ENCODE data around the gene SERPINH1. TPM values are rescaled to one million over a fixed set of nuclear protein-coding genes. Genes with fewer than 3 reads are reported as not detected.

Gene SERPINH1
- total and polyA plus RNA-seq, 4 donors = 112 to 585 (median 287) TPM

DNA sequence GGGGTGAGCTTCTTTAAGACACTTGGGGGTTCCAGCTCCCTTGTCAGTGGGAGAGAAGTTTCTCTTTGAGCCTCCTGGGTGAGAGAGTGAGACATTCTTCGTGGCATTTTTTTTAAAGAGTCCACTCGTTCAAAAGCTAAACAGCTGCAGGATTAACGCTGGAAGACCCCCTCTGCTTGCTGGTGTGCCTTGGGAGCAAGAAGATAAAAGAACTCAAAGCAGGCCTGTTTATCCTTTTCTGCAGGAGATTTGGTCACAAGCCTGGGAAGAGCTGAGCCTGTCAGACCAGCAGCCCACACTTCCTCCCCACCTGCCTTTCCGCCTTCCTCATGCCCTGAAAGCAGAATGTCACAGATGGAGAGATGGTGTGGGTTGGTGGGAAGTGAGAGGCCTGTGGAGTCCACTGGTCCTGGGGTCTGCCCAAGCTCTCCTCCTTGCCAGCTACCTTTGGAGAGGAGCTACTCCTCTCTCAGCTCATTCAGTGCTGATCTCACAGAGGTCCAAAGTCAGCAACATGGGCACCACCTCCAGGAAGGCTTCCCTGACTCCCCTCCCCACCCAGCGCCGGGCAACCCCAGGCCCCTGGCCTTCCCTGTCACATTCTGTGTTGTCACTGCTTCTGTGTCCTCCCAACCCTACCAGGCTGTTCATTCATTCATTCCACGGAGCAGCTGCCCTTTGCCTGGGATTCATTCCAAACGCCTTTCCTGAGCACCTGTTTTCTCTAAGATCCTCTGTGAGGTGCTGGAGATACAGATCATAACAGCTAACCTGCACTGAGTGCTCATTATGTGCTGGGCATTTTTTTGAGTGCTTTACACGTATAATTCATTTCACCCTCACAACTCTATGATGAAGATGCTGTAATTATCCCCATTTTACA lies 43.0 kb upstream of the SERPINH1 start:
- H3K27ac ChIP-seq (ENCODE audit: low read depth in 1 of 2, low read length in 1 of 2) = no peak overlapping the region
- TF ChIP-seq, protein P1, sequence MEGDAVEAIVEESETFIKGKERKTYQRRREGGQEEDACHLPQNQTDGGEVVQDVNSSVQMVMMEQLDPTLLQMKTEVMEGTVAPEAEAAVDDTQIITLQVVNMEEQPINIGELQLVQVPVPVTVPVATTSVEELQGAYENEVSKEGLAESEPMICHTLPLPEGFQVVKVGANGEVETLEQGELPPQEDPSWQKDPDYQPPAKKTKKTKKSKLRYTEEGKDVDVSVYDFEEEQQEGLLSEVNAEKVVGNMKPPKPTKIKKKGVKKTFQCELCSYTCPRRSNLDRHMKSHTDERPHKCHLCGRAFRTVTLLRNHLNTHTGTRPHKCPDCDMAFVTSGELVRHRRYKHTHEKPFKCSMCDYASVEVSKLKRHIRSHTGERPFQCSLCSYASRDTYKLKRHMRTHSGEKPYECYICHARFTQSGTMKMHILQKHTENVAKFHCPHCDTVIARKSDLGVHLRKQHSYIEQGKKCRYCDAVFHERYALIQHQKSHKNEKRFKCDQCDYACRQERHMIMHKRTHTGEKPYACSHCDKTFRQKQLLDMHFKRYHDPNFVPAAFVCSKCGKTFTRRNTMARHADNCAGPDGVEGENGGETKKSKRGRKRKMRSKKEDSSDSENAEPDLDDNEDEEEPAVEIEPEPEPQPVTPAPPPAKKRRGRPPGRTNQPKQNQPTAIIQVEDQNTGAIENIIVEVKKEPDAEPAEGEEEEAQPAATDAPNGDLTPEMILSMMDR (IDR thresholded peaks at IDR 0.05; ENCODE audit: control extremely low read depth, extremely low read depth) = no peak
- peaks cover 0 to 8% (median 0%) of the 10 kb centered on the region in 5 donors for H3K4me1 ChIP-seq (ENCODE audit: control insufficient read depth in 5 of 5, insufficient read depth in 5 of 5, low read length in 5 of 5)
- no peak overlapping the region for H3K4me3 ChIP-seq
- ATAC-seq (ENCODE audit: insufficient read depth, low FRiP score) (no peak), DNase-seq (no peak)
- no peak overlapping the region for H3K9ac ChIP-seq (ENCODE audit: insufficient read depth in 1 of 2, low read length in 2 of 2)
- H3K27me3 ChIP-seq (ENCODE audit: control insufficient read depth in 3 of 3, insufficient read depth in 3 of 3, low read length in 2 of 3) = peaks cover 0 to under 1% (median under 1%) of the 10 kb centered on the region in 3 donors
- WGBS, 2 donors = 68 to 76% methylated on average over 9 of the region's 9 CpGs
- H3K36me3 ChIP-seq (ENCODE audit: control insufficient read depth in 4 of 4, insufficient read depth in 4 of 4, low read length in 4 of 4) = no peaks in the 10 kb centered on the region
- H3K9me3 ChIP-seq (ENCODE audit: control insufficient read depth in 4 of 4, insufficient read depth in 3 of 4, low read length in 3 of 4) = peaks cover 0 to 3% (median 0%) of the 10 kb centered on the region in 4 donors

DNA sequence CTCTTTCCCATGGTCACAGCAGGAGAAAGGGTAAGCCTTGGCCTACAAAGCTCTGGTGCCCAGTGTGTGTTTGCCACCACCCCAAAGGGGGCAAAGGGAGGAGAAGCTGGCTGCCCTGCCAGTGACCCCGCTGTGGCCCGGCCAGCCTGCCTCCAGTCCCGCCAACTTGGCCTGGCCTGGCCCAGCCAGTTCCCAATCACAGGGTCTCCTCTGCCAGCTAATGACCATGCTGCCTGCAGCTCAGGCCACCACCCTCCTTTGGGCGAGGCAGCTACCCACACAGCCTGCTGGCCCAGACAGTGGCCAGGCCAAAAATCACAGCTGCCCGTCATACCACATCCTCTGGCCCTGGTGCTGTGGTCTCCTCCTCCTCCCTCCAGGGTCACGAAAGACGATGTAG lies 41.4 kb upstream of the SERPINH1 start:
- TF ChIP-seq, protein P1 (IDR thresholded peaks at IDR 0.05; ENCODE audit: control extremely low read depth, extremely low read depth) = no peak
- Histone ChIP-seq H3K9ac (ENCODE audit: insufficient read depth in 1 of 2, low read length in 2 of 2) (no peak overlapping the region), H3K9me3 (ENCODE audit: control insufficient read depth in 4 of 4, insufficient read depth in 3 of 4, low read length in 3 of 4) (peaks cover 0 to 3% (median 0%) of the 10 kb centered on the region in 4 donors), H3K27ac (ENCODE audit: low read depth in 1 of 2, low read length in 1 of 2) (no peak overlapping the region), H3K27me3 (ENCODE audit: control insufficient read depth in 3 of 3, insufficient read depth in 3 of 3, low read length in 2 of 3) (peaks cover 0 to 10% (median 8%) of the 10 kb centered on the region in 3 donors), H3K4me1 (ENCODE audit: control insufficient read depth in 5 of 5, insufficient read depth in 5 of 5, low read length in 5 of 5) (peaks cover 0 to 10% (median 0%) of the 10 kb centered on the region in 5 donors), H3K4me3 (no peak overlapping the region), H3K36me3 (ENCODE audit: control insufficient read depth in 4 of 4, insufficient read depth in 4 of 4, low read length in 4 of 4) (no peaks in the 10 kb centered on the region)
- no peak for DNase-seq
- no peak for ATAC-seq (ENCODE audit: insufficient read depth, low FRiP score)
- WGBS, 2 donors = 78 to 90% methylated on average over 7 of the region's 7 CpGs

DNA sequence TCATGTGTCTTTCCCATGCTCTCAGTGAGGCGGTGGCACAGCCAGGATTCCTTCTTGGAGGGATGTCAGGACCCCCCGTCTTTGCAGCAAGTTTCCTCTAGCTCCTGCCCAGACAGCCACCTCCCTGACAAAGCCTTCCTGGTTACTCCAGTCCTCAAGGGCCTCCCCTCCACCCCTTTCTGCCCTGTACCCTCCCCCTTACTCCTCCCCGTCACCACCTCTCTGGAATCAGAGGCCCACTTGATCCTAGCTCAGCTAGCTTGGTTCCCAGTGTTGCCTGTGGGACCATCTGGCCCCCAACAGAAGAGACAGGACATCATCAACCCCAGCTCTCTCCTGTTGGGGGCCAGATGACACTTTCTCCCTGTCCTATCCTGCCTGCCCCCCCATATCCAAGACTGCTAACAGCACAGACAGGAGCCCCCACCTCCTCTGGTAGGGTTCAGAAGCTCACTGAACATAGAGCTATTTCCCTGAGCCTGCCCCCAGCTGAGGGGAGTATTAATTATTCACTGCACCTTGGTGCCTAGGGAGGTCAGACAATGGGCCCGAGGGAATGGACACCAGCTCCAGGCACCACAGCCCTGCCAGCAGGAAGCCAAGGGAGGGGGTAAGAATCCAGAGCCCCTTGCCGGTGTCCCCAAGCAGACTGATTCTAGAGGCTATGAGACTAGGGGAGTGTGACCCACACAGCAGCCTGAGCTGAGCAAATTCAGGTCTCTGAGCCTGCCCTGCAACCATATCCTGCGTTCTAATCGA lies 39.6 kb upstream of the SERPINH1 start:
- Histone ChIP-seq H3K9ac (ENCODE audit: insufficient read depth in 1 of 2, low read length in 2 of 2) (no peak overlapping the region), H3K9me3 (ENCODE audit: control insufficient read depth in 4 of 4, insufficient read depth in 3 of 4, low read length in 3 of 4) (no peaks in the 10 kb centered on the region), H3K27me3 (ENCODE audit: control insufficient read depth in 3 of 3, insufficient read depth in 3 of 3, low read length in 2 of 3) (peaks cover 0 to 10% (median 8%) of the 10 kb centered on the region in 3 donors), H3K4me1 (ENCODE audit: control insufficient read depth in 5 of 5, insufficient read depth in 5 of 5, low read length in 5 of 5) (peaks cover 0 to 8% (median 0%) of the 10 kb centered on the region in 5 donors), H3K27ac (ENCODE audit: low read depth in 1 of 2, low read length in 1 of 2) (no peak overlapping the region), H3K36me3 (ENCODE audit: control insufficient read depth in 4 of 4, insufficient read depth in 4 of 4, low read length in 4 of 4) (no peaks in the 10 kb centered on the region), H3K4me3 (no peak overlapping the region)
- TF ChIP-seq, protein P1 (IDR thresholded peaks at IDR 0.05; ENCODE audit: control extremely low read depth, extremely low read depth) = no peak
- ATAC-seq (ENCODE audit: insufficient read depth, low FRiP score) (no peak), DNase-seq (no peak)
- 75 to 78% methylated on average over 7 of the region's 7 CpGs for WGBS, 2 donors

Measured in lung (tissue), 12 donors.